Immature natural killer cell (primary cell): ENCODE measurements around the gene NRN1L. TPM values are rescaled to one million over a fixed set of nuclear protein-coding genes. Genes with fewer than 3 reads are reported as not detected.
"Not testable (repeated sequence)": the region's sequence is repeated elsewhere in the genome, so short reads cannot be mapped to it uniquely, and the experiment has no call there.

Source experiments
- DNase-seq, 3 donors: peaks; one replicate each; pipeline ENCODE4 v3.0.0; 2022; ENCODE audit warnings: mixed read lengths in 1 of 3
- H3K27ac Mint-ChIP-seq, 6 donors: one replicate each; pipeline ENCODE4 v1.8.0; 2020; ENCODE audit warnings: mixed read lengths in 6 of 6, mild to moderate bottlenecking in 5 of 6, inconsistent platforms in 4 of 6, moderate library complexity in 3 of 6
- H3K27me3 Mint-ChIP-seq, 3 donors: one replicate each; pipeline ENCODE4 v1.8.0; 2020 to 2021; ENCODE audit warnings: low read depth in 3 of 3, mild to moderate bottlenecking in 3 of 3, mixed read lengths in 3 of 3, moderate library complexity in 3 of 3, inconsistent platforms in 1 of 3
- H3K36me3 Mint-ChIP-seq, 3 donors: one replicate each; pipeline ENCODE4 v1.8.0; 2020; ENCODE audit warnings: mixed read lengths in 3 of 3, inconsistent platforms in 2 of 3, mild to moderate bottlenecking in 2 of 3
- H3K4me1 Mint-ChIP-seq, 2 donors: one replicate each; pipeline ENCODE4 v1.8.0; 2020; ENCODE audit warnings: inconsistent platforms in 2 of 2, mild to moderate bottlenecking in 2 of 2, mixed read lengths in 2 of 2, moderate library complexity in 1 of 2
- H3K4me3 Mint-ChIP-seq, 5 donors: one replicate each; pipeline ENCODE4 v1.8.0; 2020; ENCODE audit warnings: mild to moderate bottlenecking in 5 of 5, mixed read lengths in 5 of 5, inconsistent platforms in 3 of 5, moderate library complexity in 3 of 5
- H3K9me3 Mint-ChIP-seq, 6 donors: one replicate each; pipeline ENCODE4 v1.8.0; 2020; ENCODE audit warnings: mild to moderate bottlenecking in 6 of 6, mixed read lengths in 6 of 6, inconsistent platforms in 4 of 6, moderate library complexity in 3 of 6
- polyA plus RNA-seq, 3 donors: library from polyadenylated mRNA; unstranded; fragments of 300-500 nt; fragmentation: Illumina TruSeq; gene quantifications; one replicate each; pipeline ENCODE4 v1.2.3, GENCODE V29; 2021

NRN1L gene
- under 1 TPM in 1 of 3 donors, not detected in 2; 0.91 TPM for polyA plus RNA-seq

DNA sequence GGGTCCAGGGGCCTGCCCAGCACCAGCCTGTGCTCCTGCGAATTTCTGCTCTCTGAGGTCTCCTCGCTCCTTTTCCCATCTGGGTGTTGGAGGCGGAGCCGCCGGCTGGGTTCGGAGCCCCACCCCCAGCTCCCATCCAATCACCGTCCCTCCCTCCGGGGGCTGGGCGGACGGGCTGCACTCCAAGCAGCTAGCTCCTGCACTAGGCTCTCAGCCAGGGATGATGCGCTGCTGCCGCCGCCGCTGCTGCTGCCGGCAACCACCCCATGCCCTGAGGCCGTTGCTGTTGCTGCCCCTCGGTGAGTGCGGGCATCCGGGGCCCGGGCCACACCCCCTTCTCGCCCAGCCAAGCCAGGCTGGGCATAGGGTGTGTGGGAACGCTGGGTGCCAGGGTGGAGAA is at the start of gene NRN1L:
NRN1L (plus strand) TSS at position 202 of the 400 bp plus-strand sequence; CDS start at position 221, 19 bp downstream.
- no peak for DNase-seq
- Mint-ChIP-seq H3K4me3 (no peak within 1 kb of the TSS), H3K9me3 (no peaks in the 10 kb centered on the region), H3K4me1 (no peaks in the 10 kb centered on the region), H3K27ac (no peak within 1 kb of the TSS), H3K27me3 (peaks cover 0 to 2% (median 0%) of the 10 kb centered on the region in 3 donors), H3K36me3 (peaks cover 0 to 21% (median 10%) of the 10 kb centered on the region in 3 donors)

DNA sequence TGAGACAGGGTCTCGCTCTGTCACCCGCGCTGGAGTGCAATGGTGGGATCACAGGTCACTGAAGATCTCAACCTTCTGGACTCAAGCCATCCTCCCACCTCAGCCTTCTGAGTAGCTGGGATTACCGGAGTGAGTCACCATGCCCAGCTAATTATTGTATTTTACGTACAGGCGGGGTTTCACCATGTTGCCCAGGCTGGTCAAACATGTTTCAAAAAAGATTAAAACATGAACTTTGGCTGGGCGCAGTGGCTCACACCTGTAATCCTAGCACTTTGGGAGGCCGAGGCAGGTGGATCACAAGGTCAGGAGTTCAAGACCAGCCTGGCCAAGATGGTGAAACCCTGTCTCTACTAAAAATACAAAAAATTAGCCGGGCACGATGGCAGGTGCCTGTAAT is 47.5 kb upstream of the NRN1L start:
- peaks cover 25 to 26% of the 10 kb centered on the region in 2 donors for H3K4me1 Mint-ChIP-seq
- H3K9me3 Mint-ChIP-seq, DNase-seq, H3K27ac Mint-ChIP-seq, H3K27me3 Mint-ChIP-seq, H3K36me3 Mint-ChIP-seq, H3K4me3 Mint-ChIP-seq: not testable (repeated sequence)

GRCh38 chr16:67837811-67838210 is 46.9 kb upstream of the NRN1L start:
- peaks cover 22 to 24% of the 10 kb centered on the region in 2 donors for H3K4me1 Mint-ChIP-seq
- H3K27me3 Mint-ChIP-seq, result peaks cover 0 to 6% (median 2%) of the 10 kb centered on the region in 3 donors
- DNase-seq, result no peak
- no peaks in the 10 kb centered on the region for H3K9me3 Mint-ChIP-seq
- no peaks in the 10 kb centered on the region for H3K36me3 Mint-ChIP-seq
- H3K4me3 Mint-ChIP-seq, result peak overlapping the region in 1 of 5 donors; percentile 1
- H3K27ac Mint-ChIP-seq, result peak overlapping the region in 1 of 6 donors; percentile 18

DNA sequence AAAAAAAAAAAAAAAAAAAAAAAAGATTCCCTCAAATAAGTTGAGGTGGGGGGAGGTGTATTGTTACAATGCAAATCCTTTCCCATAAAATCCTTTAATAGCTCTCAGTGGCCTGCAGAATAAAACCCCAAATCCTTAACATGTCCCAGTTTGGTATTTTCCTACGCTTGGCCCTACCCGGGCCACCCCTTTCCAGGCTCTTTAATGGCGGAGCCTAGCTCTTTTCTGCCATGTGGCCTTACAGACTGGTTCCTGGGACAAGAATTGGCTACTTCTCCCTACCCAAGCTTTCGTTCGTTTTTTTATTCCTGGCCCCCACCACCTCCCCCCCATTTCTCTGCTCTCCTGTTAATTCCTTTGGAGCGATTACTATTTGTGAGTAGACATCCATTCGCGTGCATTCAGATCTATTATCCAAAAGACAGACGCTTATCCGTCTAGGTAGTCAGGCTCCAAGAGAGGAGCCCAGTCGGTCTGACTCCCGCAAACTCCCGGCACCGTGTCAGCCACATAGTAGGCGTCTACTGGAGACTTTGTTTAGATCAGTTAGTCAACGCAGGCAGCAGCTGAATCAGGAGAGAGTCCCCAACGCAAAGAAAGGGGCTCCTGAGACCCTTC is 43.4 kb upstream of the NRN1L start:
- Mint-ChIP-seq H3K4me3 (peak overlapping the region; percentile 93 to 97 (median 94)), H3K27ac (peak overlapping the region; percentile 11 to 97 (median 95)), H3K9me3 (no peaks in the 10 kb centered on the region), H3K4me1 (peaks cover 40 to 45% of the 10 kb centered on the region in 2 donors), H3K36me3 (peaks cover 0 to 3% (median 0%) of the 10 kb centered on the region in 3 donors), H3K27me3 (peaks cover 0 to 15% (median 2%) of the 10 kb centered on the region in 3 donors)
- DNase-seq, result no peak

DNA sequence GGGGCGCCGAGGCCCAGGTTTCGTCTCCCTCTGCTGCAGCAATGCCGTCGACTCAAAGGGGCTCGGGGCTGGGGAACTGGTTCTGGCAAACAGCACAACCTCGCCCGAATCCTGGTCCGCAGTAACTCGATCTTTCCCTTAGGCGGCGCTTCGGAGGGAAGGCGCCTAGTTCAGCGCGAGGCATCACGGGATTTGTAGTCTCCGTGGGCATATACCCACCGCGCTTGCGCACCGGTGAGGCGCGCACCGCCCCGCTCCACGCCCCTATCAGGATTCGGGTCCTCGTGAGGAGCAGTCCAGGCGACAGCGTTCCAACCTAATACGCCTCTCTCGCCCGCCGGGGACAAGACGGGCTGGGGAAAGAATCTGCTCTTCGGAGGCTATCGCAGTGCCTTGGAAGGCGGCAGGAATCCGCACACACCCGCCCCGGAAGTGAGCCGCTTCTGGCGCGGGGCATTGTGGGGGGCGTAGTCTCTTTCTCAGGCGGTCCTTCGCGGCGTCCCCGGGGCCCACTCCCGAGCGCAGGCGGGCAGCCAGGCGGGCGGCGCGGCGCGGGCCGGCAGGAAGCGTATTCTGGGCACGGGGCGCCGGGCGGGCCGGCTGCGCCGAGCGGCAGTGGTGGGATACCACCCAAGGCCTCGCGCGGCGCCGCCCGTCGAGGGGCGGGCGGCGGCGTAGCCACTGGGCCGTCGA is 42.7 kb upstream of the NRN1L start, which contains the start of gene THAP11:
THAP11 (plus strand) TSS at position 505 of the 693 bp plus-strand sequence. CDS start 235 bp downstream, outside the sequence.
- Mint-ChIP-seq H3K27me3 (peaks cover 2 to 15% (median 2%) of the 10 kb centered on the region in 3 donors), H3K9me3 (no peaks in the 10 kb centered on the region), H3K36me3 (peaks cover 0 to 3% (median 0%) of the 10 kb centered on the region in 3 donors), H3K27ac (peak within 1 kb of the TSS; percentile 89 to 97 (median 96)), H3K4me1 (peaks cover 40 to 46% of the 10 kb centered on the region in 2 donors), H3K4me3 (peak within 1 kb of the TSS; percentile 94 to 97 (median 95))
- peak; percentile 93 to 95 (median 95) for DNase-seq

GRCh38 chr16:67842509-67843342 is 42.0 kb upstream of the NRN1L start:
- Mint-ChIP-seq H3K4me3 (peak overlapping the region; percentile 88 to 96 (median 93)), H3K4me1 (peaks cover 44 to 49% of the 10 kb centered on the region in 2 donors), H3K36me3 (peaks cover 0 to 3% (median 0%) of the 10 kb centered on the region in 3 donors), H3K9me3 (no peaks in the 10 kb centered on the region), H3K27me3 (peaks cover 2 to 15% (median 3%) of the 10 kb centered on the region in 3 donors), H3K27ac (peak overlapping the region; percentile 89 to 96 (median 94))
- DNase-seq, result peak; percentile 72 to 76 (median 74)

GRCh38 chr16:67843343-67843765 is 41.3 kb upstream of the NRN1L start:
- no peak for DNase-seq
- Mint-ChIP-seq H3K4me1 (peaks cover 49 to 53% of the 10 kb centered on the region in 2 donors), H3K4me3 (peak overlapping the region; percentile 88 to 96 (median 93))

GRCh38 chr16:67844497-67844896 is 40.2 kb upstream of the NRN1L start:
- no peak for DNase-seq
- H3K27ac Mint-ChIP-seq, result peak overlapping the region in 5 of 6 donors; percentile 59 to 94 (median 71)
- peak overlapping the region; percentile 7 to 96 (median 24) for H3K4me3 Mint-ChIP-seq
- no peaks in the 10 kb centered on the region for H3K9me3 Mint-ChIP-seq
- H3K36me3 Mint-ChIP-seq, result peaks cover 0 to 3% (median 0%) of the 10 kb centered on the region in 3 donors
- peaks cover 53 to 58% of the 10 kb centered on the region in 2 donors for H3K4me1 Mint-ChIP-seq
- peaks cover 2 to 16% (median 3%) of the 10 kb centered on the region in 3 donors for H3K27me3 Mint-ChIP-seq

More at GRCh38 chr16:67843343-67843765, 41.3 kb upstream of the NRN1L start:
- peak overlapping the region; percentile 89 to 96 (median 94) for H3K27ac Mint-ChIP-seq
- no peaks in the 10 kb centered on the region for H3K9me3 Mint-ChIP-seq
- peaks cover 0 to 3% (median 0%) of the 10 kb centered on the region in 3 donors for H3K36me3 Mint-ChIP-seq
- H3K27me3 Mint-ChIP-seq, result peaks cover 2 to 16% (median 3%) of the 10 kb centered on the region in 3 donors

DNA sequence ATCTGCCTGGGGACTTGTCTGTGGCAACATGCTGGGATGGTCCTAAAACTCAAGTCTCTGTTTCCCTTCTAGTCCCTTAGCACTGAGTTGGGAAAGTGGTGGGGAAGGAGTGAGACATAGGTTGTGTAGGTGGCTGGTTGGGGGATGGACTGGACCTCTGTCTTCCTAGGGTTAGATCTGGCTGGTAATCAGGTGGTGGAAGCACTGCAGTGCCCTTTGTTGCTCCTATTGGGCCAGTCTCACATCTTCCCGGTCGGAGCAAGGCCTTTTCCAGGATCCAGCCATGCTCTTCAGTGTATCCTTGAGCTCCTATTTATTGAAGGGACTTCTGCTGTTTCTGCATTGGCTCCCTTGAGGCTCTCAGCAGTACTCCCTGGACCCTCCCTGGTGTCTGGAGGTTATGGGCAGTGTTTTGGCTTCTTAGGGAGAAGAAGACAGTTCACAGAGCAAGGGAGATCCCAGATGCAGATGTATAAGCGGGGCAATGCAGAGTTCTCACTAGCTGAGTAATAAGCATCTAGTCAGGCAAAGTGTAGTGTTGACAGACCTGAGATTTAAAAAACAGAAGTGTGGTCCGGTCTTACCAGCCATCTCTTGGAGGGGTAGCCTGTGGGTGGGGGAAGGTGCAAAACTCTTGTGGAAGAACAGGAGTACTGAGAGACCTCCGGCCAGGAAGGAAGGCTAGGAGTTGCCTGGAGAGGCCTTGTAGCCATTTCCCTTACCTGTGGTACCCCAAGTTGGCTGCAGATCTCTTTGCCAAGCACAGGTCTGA is 39.2 kb upstream of the NRN1L start:
- Mint-ChIP-seq H3K27me3 (peaks cover 2 to 16% (median 3%) of the 10 kb centered on the region in 3 donors), H3K27ac (peak overlapping the region; percentile 83 to 93 (median 92)), H3K4me1 (peaks cover 55 to 58% of the 10 kb centered on the region in 2 donors), H3K36me3 (peaks cover 0 to 3% (median 0%) of the 10 kb centered on the region in 3 donors), H3K4me3 (peak overlapping the region; percentile 85 to 88 (median 85)), H3K9me3 (no peaks in the 10 kb centered on the region)
- no peak for DNase-seq

GRCh38 chr16:67846063-67846319 is 38.7 kb upstream of the NRN1L start:
- H3K27ac Mint-ChIP-seq, result peak overlapping the region; percentile 83 to 93 (median 92)
- no peaks in the 10 kb centered on the region for H3K9me3 Mint-ChIP-seq
- peak overlapping the region; percentile 85 to 88 (median 85) for H3K4me3 Mint-ChIP-seq
- H3K36me3 Mint-ChIP-seq, result peaks cover 0 to 3% (median 0%) of the 10 kb centered on the region in 3 donors
- DNase-seq, result no peak
- peaks cover 2 to 16% (median 3%) of the 10 kb centered on the region in 3 donors for H3K27me3 Mint-ChIP-seq
- peaks cover 55 to 58% of the 10 kb centered on the region in 2 donors for H3K4me1 Mint-ChIP-seq

- Mint-ChIP-seq H3K4me1 (peaks cover 52 to 55% of the 10 kb centered on the region in 2 donors), H3K4me3 (peak within 1 kb of the TSS; percentile 85 to 88 (median 85)), H3K27me3 (peaks cover 2 to 16% (median 2%) of the 10 kb centered on the region in 3 donors), H3K9me3 (no peaks in the 10 kb centered on the region), H3K36me3 (peaks cover 0 to 3% (median 0%) of the 10 kb centered on the region in 3 donors), H3K27ac (peak within 1 kb of the TSS; percentile 83 to 93 (median 92))
- DNase-seq, result peak; percentile 95 to 96 (median 95)
These were observed 38.2 kb upstream of the NRN1L start, which contains the start of gene NUTF2 for GRCh38 chr16:67846320-67847063. NUTF2 (plus strand) TSS chr16:67846933; CDS start chr16:67865131, 18,198 bp downstream.
